Neural cell (in vitro differentiated cells): ENCODE results near the gene SPATA6L. TPM values are rescaled to one million over a fixed set of nuclear protein-coding genes. Genes with fewer than 3 reads are reported as not detected.

ENCODE experiments used
- H2AFZ ChIP-seq: fragments of 200-600, 300-800 bp; sonication (generic), shearing (Covaris generic); 2 replicates; pipeline ENCODE4 v1.6.0; 2014; ENCODE audit warnings: low read depth, mild to moderate bottlenecking, antibody characterized with exemption, low read length, moderate library complexity
- H3F3A ChIP-seq: fragments of 200-600 bp; shearing (Covaris generic); 2 replicates; pipeline ENCODE4 v1.6.1; 2016; ENCODE audit warnings: mild to moderate bottlenecking, moderate library complexity, mixed read lengths, antibody characterized with exemption, low read length; ENCODE audit not compliant: insufficient read depth, poor library complexity, severe bottlenecking
- H3K27ac ChIP-seq: fragments of 200-600, 300-800 bp; sonication (generic), shearing (Covaris generic); 2 replicates; pipeline ENCODE4 v1.5.1; 2014; ENCODE audit warnings: mild to moderate bottlenecking, low read length, moderate library complexity
- H3K27me3 ChIP-seq: fragments of 300-800, 200-600 bp; sonication (generic), shearing (Covaris generic); 2 replicates; pipeline ENCODE4 v1.6.0; 2014; ENCODE audit warnings: mild to moderate bottlenecking, low read depth, low read length, moderate library complexity; ENCODE audit not compliant: insufficient read depth
- H3K36me3 ChIP-seq: fragments of 300-800, 200-600 bp; sonication (generic), shearing (Covaris generic); 2 replicates; pipeline ENCODE4 v1.5.1; 2014; ENCODE audit warnings: mild to moderate bottlenecking, antibody characterized with exemption, low read length, moderate library complexity; ENCODE audit not compliant: insufficient read depth
- H3K4me2 ChIP-seq: fragments of 300-800, 200-600 bp; sonication (generic), shearing (Covaris generic); 2 replicates; pipeline ENCODE4 v1.6.0; 2014; ENCODE audit warnings: mild to moderate bottlenecking, low read length
- H3K4me3 ChIP-seq: fragments of 300-800, 200-600 bp; sonication (generic), shearing (Covaris generic); 2 replicates; pipeline ENCODE4 v1.5.1; 2014; ENCODE audit warnings: mild to moderate bottlenecking, low read length, moderate library complexity
- H3K79me2 ChIP-seq: fragments of 200-600 bp; shearing (Covaris generic); replicated peaks from 2 replicates; pipeline ENCODE4 v1.6.0; 2014; ENCODE audit warnings: mild to moderate bottlenecking, low read length, moderate library complexity; ENCODE audit not compliant: insufficient read depth
- H3K9ac ChIP-seq: fragments of 300-800, 200-600 bp; sonication (generic), shearing (Covaris generic); 2 replicates; pipeline ENCODE4 v1.6.1; 2016; ENCODE audit warnings: mild to moderate bottlenecking, low read length, mixed read lengths
- H3K9me2 ChIP-seq: fragments of 200-600 bp; shearing (Covaris generic); 2 replicates; pipeline ENCODE4 v1.6.1; 2016; ENCODE audit warnings: mild to moderate bottlenecking, low read length, mixed read lengths; ENCODE audit not compliant: insufficient read depth
- H3K9me3 ChIP-seq: fragments of 200-600, 300-800 bp; sonication (generic), shearing (Covaris generic); 2 replicates; pipeline ENCODE4 v1.6.1; 2016; ENCODE audit warnings: mild to moderate bottlenecking, mixed run types, low read length, moderate library complexity, mixed read lengths
- H4K20me1 ChIP-seq: fragments of 200-600 bp; shearing (Covaris generic); 2 replicates; pipeline ENCODE4 v1.6.1; 2016; ENCODE audit warnings: mild to moderate bottlenecking, mixed run types; ENCODE audit not compliant: insufficient read depth
- EP300 ChIP-seq: fragments of 450-650 bp; conservative IDR thresholded peaks from 2 replicates; pipeline ENCODE4 v1.6.1; 2014; ENCODE audit warnings: antibody characterized with exemption, mild to moderate bottlenecking, moderate library complexity; ENCODE audit not compliant: poor library complexity, severe bottlenecking
- EZH2 ChIP-seq: fragments of 200-600, 300-800 bp; shearing (Covaris generic), sonication (generic); IDR thresholded peaks from 2 replicates; pipeline ENCODE4 v1.6.1; 2014; ENCODE audit warnings: antibody characterized with exemption, low read length, borderline replicate concordance, mild to moderate bottlenecking; ENCODE audit not compliant: insufficient read depth, poor library complexity, severe bottlenecking
- MXI1 ChIP-seq: fragments of 450-650 bp; conservative IDR thresholded peaks from 2 replicates; pipeline ENCODE4 v1.6.1; 2014; ENCODE audit warnings: antibody characterized with exemption, mild to moderate bottlenecking; ENCODE audit not compliant: poor library complexity, severe bottlenecking
- POLR2AphosphoS5 ChIP-seq: IDR thresholded peaks from 2 replicates; pipeline ENCODE4 v1.6.1; 2012
- RAD21 ChIP-seq: fragments of 450-650 bp; conservative IDR thresholded peaks from 2 replicates; pipeline ENCODE4 v1.6.1; 2014; ENCODE audit warnings: antibody characterized with exemption, mild to moderate bottlenecking, moderate library complexity
- SMC3 ChIP-seq: fragments of 450-650 bp; conservative IDR thresholded peaks from 2 replicates; pipeline ENCODE4 v1.6.1; 2014; ENCODE audit warnings: antibody characterized with exemption, mild to moderate bottlenecking, moderate library complexity; ENCODE audit not compliant: poor library complexity
- TAF1 ChIP-seq: IDR thresholded peaks from 2 replicates; pipeline ENCODE4 v1.6.1; 2012; ENCODE audit warnings: low read depth
- polyA plus RNA-seq: library from polyadenylated mRNA; depleted of rRNA; stranded (reverse); fragments of >200 nt; gene quantifications from 2 replicates; pipeline ENCODE4 v1.2.3, GENCODE V29; 2014
- TF ChIP-seq, protein P1 (sequence below): IDR thresholded peaks from 2 replicates; pipeline ENCODE4 v1.6.1; 2012; ENCODE audit warnings: borderline replicate concordance
- TF ChIP-seq, protein P2 (sequence below): fragments of 450-650 bp; IDR thresholded peaks from 2 replicates; pipeline ENCODE4 v1.5.1; 2014; ENCODE audit warnings: antibody characterized with exemption, mild to moderate bottlenecking, moderate library complexity; ENCODE audit not compliant: poor library complexity, severe bottlenecking

Gene SPATA6L
- polyA plus RNA-seq, 1 donor from 2014 or later = 0.89 TPM

DNA sequence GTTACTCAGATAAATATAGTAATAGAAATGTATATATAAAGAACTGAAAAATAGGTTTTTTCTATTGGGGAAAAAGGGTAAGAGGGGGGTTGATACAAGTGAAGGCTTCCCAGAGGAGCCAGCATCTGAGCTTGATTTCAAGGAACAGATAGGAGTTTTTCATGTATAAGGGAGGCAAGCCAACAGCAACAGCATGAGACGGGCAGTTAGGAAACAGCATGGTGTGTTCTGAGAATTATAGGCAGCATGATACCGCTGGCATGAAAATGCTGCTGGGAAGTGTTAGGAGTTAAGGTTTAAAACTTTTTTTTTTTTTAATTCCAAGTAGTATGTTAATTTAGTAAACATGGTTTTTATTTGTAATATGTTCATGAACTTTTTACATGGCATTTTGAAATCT lies 22.7 kb upstream of the SPATA6L start:
- Histone ChIP-seq H3K9ac (no peak overlapping the region), H4K20me1 (no peaks in the 10 kb centered on the region), H3K79me2 (peaks cover 10% of the 10 kb centered on the region), H3K4me2 (no peak overlapping the region), H2AFZ (no peak overlapping the region), H3K4me3 (no peak overlapping the region), H3K27me3 (no peaks in the 10 kb centered on the region), H3K9me3 (no peaks in the 10 kb centered on the region), H3K9me2 (no peaks in the 10 kb centered on the region), H3F3A (no peaks in the 10 kb centered on the region), H3K27ac (no peak overlapping the region), H3K36me3 (no peaks in the 10 kb centered on the region)
- TF ChIP-seq MXI1 (no peak), RAD21 (no peak), EP300 (no peak), TAF1 (no peak), EZH2 (no peak), POLR2AphosphoS5 (no peak), SMC3 (no peak)
- TF ChIP-seq, protein P1, sequence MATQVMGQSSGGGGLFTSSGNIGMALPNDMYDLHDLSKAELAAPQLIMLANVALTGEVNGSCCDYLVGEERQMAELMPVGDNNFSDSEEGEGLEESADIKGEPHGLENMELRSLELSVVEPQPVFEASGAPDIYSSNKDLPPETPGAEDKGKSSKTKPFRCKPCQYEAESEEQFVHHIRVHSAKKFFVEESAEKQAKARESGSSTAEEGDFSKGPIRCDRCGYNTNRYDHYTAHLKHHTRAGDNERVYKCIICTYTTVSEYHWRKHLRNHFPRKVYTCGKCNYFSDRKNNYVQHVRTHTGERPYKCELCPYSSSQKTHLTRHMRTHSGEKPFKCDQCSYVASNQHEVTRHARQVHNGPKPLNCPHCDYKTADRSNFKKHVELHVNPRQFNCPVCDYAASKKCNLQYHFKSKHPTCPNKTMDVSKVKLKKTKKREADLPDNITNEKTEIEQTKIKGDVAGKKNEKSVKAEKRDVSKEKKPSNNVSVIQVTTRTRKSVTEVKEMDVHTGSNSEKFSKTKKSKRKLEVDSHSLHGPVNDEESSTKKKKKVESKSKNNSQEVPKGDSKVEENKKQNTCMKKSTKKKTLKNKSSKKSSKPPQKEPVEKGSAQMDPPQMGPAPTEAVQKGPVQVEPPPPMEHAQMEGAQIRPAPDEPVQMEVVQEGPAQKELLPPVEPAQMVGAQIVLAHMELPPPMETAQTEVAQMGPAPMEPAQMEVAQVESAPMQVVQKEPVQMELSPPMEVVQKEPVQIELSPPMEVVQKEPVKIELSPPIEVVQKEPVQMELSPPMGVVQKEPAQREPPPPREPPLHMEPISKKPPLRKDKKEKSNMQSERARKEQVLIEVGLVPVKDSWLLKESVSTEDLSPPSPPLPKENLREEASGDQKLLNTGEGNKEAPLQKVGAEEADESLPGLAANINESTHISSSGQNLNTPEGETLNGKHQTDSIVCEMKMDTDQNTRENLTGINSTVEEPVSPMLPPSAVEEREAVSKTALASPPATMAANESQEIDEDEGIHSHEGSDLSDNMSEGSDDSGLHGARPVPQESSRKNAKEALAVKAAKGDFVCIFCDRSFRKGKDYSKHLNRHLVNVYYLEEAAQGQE = no peak
- TF ChIP-seq, protein P2, sequence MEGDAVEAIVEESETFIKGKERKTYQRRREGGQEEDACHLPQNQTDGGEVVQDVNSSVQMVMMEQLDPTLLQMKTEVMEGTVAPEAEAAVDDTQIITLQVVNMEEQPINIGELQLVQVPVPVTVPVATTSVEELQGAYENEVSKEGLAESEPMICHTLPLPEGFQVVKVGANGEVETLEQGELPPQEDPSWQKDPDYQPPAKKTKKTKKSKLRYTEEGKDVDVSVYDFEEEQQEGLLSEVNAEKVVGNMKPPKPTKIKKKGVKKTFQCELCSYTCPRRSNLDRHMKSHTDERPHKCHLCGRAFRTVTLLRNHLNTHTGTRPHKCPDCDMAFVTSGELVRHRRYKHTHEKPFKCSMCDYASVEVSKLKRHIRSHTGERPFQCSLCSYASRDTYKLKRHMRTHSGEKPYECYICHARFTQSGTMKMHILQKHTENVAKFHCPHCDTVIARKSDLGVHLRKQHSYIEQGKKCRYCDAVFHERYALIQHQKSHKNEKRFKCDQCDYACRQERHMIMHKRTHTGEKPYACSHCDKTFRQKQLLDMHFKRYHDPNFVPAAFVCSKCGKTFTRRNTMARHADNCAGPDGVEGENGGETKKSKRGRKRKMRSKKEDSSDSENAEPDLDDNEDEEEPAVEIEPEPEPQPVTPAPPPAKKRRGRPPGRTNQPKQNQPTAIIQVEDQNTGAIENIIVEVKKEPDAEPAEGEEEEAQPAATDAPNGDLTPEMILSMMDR = no peak

DNA sequence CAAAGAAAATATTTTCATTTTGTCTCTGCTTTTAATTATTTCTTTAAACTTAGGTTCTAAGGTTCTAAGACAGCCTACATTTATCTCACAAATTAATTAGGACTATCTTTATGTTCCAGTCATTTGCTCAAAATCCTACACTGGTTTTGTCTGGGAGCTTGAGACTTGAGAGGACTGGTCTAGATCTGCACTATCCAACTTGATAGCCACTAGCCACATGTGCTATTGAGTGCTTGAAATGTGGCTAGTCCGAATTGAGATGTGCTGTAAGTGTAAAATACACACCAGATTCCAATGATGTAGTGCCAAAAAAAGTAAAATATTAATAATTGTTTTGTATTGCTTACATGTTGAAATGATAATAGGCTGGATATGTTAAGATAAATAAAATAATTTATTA lies 20.3 kb upstream of the SPATA6L start:
- Histone ChIP-seq H3K27me3 (no peaks in the 10 kb centered on the region), H4K20me1 (no peaks in the 10 kb centered on the region), H3K9me3 (no peaks in the 10 kb centered on the region), H3K27ac (no peak overlapping the region), H3K79me2 (peaks cover 18% of the 10 kb centered on the region), H3F3A (no peaks in the 10 kb centered on the region), H3K4me3 (no peak overlapping the region), H3K9ac (no peak overlapping the region), H2AFZ (no peak overlapping the region), H3K36me3 (no peaks in the 10 kb centered on the region), H3K9me2 (no peaks in the 10 kb centered on the region), H3K4me2 (no peak overlapping the region)
- TF ChIP-seq, protein P2 = no peak
- TF ChIP-seq TAF1 (no peak), MXI1 (no peak), SMC3 (no peak), EP300 (no peak), POLR2AphosphoS5 (no peak), EZH2 (no peak), RAD21 (no peak)
- TF ChIP-seq, protein P1 = no peak
